ENCODE results near the gene ITPR2. TPM values are rescaled to one million over a fixed set of nuclear protein-coding genes. Genes with fewer than 3 reads are reported as not detected.

Gene ITPR2
- total and polyA plus RNA-seq, 4 donors: 11.7 to 93.3 (median 35.4) TPM

GRCh38 chr12:26554332-26554731 lies 278.7 kb downstream of the ITPR2 start:
- Histone ChIP-seq H3K4me3 (ENCODE audit: low read depth in 1 of 3, low read length in 3 of 3) (no peak overlapping the region), H3K27ac (ENCODE audit: low read depth in 1 of 2, low read length in 2 of 2) (no peak overlapping the region), H3K36me3 (ENCODE audit: control insufficient read depth in 4 of 4, insufficient read depth in 3 of 4, low read depth in 1 of 4, low read length in 3 of 4) (peaks cover 12 to 32% (median 21%) of the 10 kb centered on the region in 4 donors), H3K9me3 (ENCODE audit: control insufficient read depth in 4 of 4, low read length in 3 of 4) (no peaks in the 10 kb centered on the region), H3K9ac (ENCODE audit: low read depth in 1 of 2, low read length in 2 of 2) (no peak overlapping the region), H3K4me1 (ENCODE audit: control insufficient read depth in 4 of 4, insufficient read depth in 4 of 4, low read length in 3 of 4) (no peaks in the 10 kb centered on the region), H3K27me3 (ENCODE audit: control insufficient read depth in 4 of 4, insufficient read depth in 4 of 4, low read length in 3 of 4) (no peaks in the 10 kb centered on the region)
- DNase-seq (ENCODE audit: low spot score): no peak
- TF ChIP-seq FOXA1 (IDR thresholded peaks at IDR 0.05): no peak
- no peak for TF ChIP-seq TAF1 (conservative IDR thresholded peaks at IDR 0.05)
- TF ChIP-seq MAX (IDR thresholded peaks at IDR 0.05): no peak
- TF ChIP-seq FOXA2 (IDR thresholded peaks at IDR 0.05): no peak
- TF ChIP-seq ZBTB33 (IDR thresholded peaks at IDR 0.05): no peak
- TF ChIP-seq REST (IDR thresholded peaks at IDR 0.05): no peak
- no peak for TF ChIP-seq YY1 (IDR thresholded peaks at IDR 0.05)
- no peak for TF ChIP-seq SP1 (IDR thresholded peaks at IDR 0.05)
- TF ChIP-seq CTCF (IDR thresholded peaks at IDR 0.05; ENCODE audit: low read depth, low read length, missing input control): no peak
- 93% methylated on average over 4 of the region's 4 CpGs for WGBS

GRCh38 chr12:26551385-26551784 lies 281.6 kb downstream of the ITPR2 start:
- Histone ChIP-seq H3K4me1 (ENCODE audit: control insufficient read depth in 4 of 4, insufficient read depth in 4 of 4, low read length in 3 of 4) (no peaks in the 10 kb centered on the region), H3K9me3 (ENCODE audit: control insufficient read depth in 4 of 4, low read length in 3 of 4) (no peaks in the 10 kb centered on the region), H3K4me3 (ENCODE audit: low read depth in 1 of 3, low read length in 3 of 3) (no peak overlapping the region), H3K9ac (ENCODE audit: low read depth in 1 of 2, low read length in 2 of 2) (no peak overlapping the region), H3K27me3 (ENCODE audit: control insufficient read depth in 4 of 4, insufficient read depth in 4 of 4, low read length in 3 of 4) (no peaks in the 10 kb centered on the region), H3K27ac (ENCODE audit: low read depth in 1 of 2, low read length in 2 of 2) (no peak overlapping the region), H3K36me3 (ENCODE audit: control insufficient read depth in 4 of 4, insufficient read depth in 3 of 4, low read depth in 1 of 4, low read length in 3 of 4) (peaks cover 7 to 43% (median 24%) of the 10 kb centered on the region in 4 donors)
- 94% methylated on average over 3 of the region's 3 CpGs for WGBS
- no peak for TF ChIP-seq REST (IDR thresholded peaks at IDR 0.05)
- no peak for TF ChIP-seq MAX (IDR thresholded peaks at IDR 0.05)
- TF ChIP-seq RAD21 (IDR thresholded peaks at IDR 0.05): no peak
- TF ChIP-seq ZBTB33 (IDR thresholded peaks at IDR 0.05): no peak
- no peak for TF ChIP-seq NR2F2 (IDR thresholded peaks at IDR 0.05)
- TF ChIP-seq TAF1 (conservative IDR thresholded peaks at IDR 0.05): no peak
- no peak for TF ChIP-seq SP1 (IDR thresholded peaks at IDR 0.05)
- TF ChIP-seq HNF4A (conservative IDR thresholded peaks at IDR 0.05): no peak
- TF ChIP-seq FOXA2 (IDR thresholded peaks at IDR 0.05): no peak
- no peak for TF ChIP-seq HNF4G (IDR thresholded peaks at IDR 0.05)
- no peak for DNase-seq (ENCODE audit: low spot score)
